Esophagus squamous epithelium (tissue), 4 donors: ENCODE results near the gene C1orf21.

Experiments
- CTCF ChIP-seq, 6 experiments: fragments of 450-650 bp in 4 of 6; fragments of 200-600 bp in 2 of 6; sonication (generic) in 2 of 6; IDR thresholded peaks; one replicate each; pipeline ENCODE4 v1.5.1; 2016 to 2019; ENCODE audit warnings: antibody characterized with exemption in 6 of 6, mild to moderate bottlenecking in 4 of 6, moderate library complexity in 4 of 6
- POLR2A ChIP-seq, 4 donors: fragments of 450-650 bp; IDR thresholded peaks; one replicate each; pipeline ENCODE4 v1.6.1; 2017; ENCODE audit warnings: antibody characterized with exemption in 4 of 4, mild to moderate bottlenecking in 4 of 4, moderate library complexity in 3 of 4

- TF ChIP-seq POLR2A (IDR thresholded peaks at IDR 0.05) = no peak
- no peak for TF ChIP-seq CTCF (IDR thresholded peaks at IDR 0.05)
Observed at GRCh38 chr1:184366997-184367396, 19.8 kb upstream of the C1orf21 start.
